Right lobe of liver (tissue), 4 donors: Measurements from ENCODE around the gene GBP3.
"Not testable (repeated sequence)": the region's sequence is repeated elsewhere in the genome, so short reads cannot be mapped to it uniquely, and the experiment has no call there.

Experiments used
- POLR2A ChIP-seq: fragments of 450-650 bp; IDR thresholded peaks from one replicate; pipeline ENCODE4 v1.6.1; 2017; ENCODE audit warnings: antibody characterized with exemption, mild to moderate bottlenecking
- TF ChIP-seq, protein P1 (sequence below), 4 donors: fragments of 200-600 bp in 3 of 4; fragments of 450-650 bp in 1 of 4; IDR thresholded peaks; one replicate each; pipeline versions ENCODE4 v1.5.1 to v1.8.0; 2016 to 2022; ENCODE audit warnings: antibody characterized with exemption in 4 of 4, mild to moderate bottlenecking in 2 of 4
- donor health status: DM: no; HTN: no; CAD: no.
- donor health status: DM: no; HTN: no; CAD: no.
- donor health status: DM: no; HTN: yes; CAD: no.

DNA sequence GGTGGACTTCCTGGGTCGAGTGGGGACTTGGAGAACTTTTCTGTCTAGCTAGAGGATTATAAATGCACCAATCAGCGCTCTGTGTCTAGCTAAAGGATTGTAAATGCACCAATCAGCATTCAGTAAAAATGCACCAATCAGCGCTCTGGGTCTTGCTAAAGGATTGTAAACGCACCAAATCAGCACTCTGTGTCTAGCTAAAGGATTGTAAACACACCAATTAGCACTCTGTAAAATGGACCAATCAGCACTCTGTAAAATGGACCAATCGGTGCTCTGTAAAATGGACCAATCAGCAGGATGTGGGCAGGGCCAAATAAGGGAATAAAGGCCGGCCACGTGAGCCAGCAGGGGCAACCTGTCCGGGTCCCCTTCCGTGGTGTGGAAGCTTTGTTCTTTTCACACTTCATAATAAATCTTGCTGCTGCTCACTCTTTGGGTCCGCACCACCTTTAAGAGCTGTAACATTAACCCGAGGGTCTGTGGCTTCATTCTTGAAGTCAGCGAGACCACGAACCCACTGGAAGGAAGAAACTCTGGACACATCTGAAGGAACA lies 48.0 kb downstream of the GBP3 start:
- TF ChIP-seq, protein P1, sequence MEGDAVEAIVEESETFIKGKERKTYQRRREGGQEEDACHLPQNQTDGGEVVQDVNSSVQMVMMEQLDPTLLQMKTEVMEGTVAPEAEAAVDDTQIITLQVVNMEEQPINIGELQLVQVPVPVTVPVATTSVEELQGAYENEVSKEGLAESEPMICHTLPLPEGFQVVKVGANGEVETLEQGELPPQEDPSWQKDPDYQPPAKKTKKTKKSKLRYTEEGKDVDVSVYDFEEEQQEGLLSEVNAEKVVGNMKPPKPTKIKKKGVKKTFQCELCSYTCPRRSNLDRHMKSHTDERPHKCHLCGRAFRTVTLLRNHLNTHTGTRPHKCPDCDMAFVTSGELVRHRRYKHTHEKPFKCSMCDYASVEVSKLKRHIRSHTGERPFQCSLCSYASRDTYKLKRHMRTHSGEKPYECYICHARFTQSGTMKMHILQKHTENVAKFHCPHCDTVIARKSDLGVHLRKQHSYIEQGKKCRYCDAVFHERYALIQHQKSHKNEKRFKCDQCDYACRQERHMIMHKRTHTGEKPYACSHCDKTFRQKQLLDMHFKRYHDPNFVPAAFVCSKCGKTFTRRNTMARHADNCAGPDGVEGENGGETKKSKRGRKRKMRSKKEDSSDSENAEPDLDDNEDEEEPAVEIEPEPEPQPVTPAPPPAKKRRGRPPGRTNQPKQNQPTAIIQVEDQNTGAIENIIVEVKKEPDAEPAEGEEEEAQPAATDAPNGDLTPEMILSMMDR (IDR thresholded peaks at IDR 0.05) = not testable (repeated sequence)
- not testable (repeated sequence) for TF ChIP-seq POLR2A
